Measurements from ENCODE around the gene DNAJC22. TPM values are rescaled to one million over a fixed set of nuclear protein-coding genes. Genes with fewer than 3 reads are reported as not detected.

The DNAJC22 gene
- polyA plus RNA-seq, 1 of the 3 experiments (the other 2 are of a cell fraction): 4.5 TPM

DNA sequence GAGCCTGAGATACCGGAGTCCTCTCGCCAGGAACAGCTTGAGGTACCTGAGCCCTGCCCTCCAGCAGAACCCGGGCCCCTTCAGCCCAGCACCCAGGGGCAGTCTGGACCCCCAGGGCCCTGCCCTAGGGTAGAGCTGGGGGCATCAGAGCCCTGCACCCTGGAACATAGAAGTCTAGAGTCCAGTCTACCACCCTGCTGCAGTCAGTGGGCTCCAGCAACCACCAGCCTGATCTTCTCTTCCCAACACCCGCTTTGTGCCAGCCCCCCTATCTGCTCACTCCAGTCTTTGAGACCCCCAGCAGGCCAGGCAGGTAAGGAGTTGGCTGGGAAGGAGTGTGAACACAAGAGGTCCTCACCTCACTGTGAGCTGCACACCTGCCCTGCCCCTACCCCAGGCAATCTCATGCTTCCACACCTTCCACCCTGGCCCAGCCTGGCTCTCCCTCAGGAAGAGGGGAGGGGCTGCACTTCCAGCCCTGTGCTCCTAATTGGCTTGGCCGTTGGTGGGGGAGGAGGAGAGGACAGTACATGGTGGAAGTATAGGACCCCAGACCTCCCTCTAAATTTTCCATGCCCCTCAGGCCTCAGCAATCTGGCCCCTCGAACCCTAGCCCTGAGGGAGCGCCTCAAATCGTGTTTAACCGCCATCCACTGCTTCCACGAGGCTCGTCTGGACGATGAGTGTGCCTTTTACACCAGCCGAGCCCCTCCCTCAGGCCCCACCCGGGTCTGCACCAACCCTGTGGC is 15.9 kb upstream of the DNAJC22 start:
- peaks cover 14% of the 10 kb centered on the region for H3F3A ChIP-seq (replicated peaks; ENCODE audit: insufficient read depth)
- POLR2A ChIA-PET: interaction anchor here (1.3 to 1.7 kb wide), 2 partner anchors 8 to 37 kb away, joined by 6 to 9 read pairs; partner anchors contain the start of gene TROAP
- CTCF ChIA-PET: interaction anchor here (0.8 to 15.9 kb wide), 25 partner anchors 8 to 324 kb away, joined by 3 to 658 read pairs (median 4); partner anchors contain the start of genes DNAJC22, PRPH, TROAP and TUBA1B
- H3K9me3 ChIP-seq: no peaks in the 10 kb centered on the region
- TF ChIP-seq, protein P1, sequence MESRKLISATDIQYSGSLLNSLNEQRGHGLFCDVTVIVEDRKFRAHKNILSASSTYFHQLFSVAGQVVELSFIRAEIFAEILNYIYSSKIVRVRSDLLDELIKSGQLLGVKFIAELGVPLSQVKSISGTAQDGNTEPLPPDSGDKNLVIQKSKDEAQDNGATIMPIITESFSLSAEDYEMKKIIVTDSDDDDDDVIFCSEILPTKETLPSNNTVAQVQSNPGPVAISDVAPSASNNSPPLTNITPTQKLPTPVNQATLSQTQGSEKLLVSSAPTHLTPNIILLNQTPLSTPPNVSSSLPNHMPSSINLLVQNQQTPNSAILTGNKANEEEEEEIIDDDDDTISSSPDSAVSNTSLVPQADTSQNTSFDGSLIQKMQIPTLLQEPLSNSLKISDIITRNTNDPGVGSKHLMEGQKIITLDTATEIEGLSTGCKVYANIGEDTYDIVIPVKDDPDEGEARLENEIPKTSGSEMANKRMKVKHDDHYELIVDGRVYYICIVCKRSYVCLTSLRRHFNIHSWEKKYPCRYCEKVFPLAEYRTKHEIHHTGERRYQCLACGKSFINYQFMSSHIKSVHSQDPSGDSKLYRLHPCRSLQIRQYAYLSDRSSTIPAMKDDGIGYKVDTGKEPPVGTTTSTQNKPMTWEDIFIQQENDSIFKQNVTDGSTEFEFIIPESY (IDR thresholded peaks at IDR 0.05; ENCODE audit: borderline replicate concordance, low read depth): no peak
- TF ChIP-seq MXI1 (IDR thresholded peaks at IDR 0.05; ENCODE audit: low read depth, low read length) (no peak), EP300 (IDR thresholded peaks at IDR 0.05; ENCODE audit: borderline replicate concordance in 1 of 2, low read depth in 1 of 2, low read length in 1 of 2) (no peak), FOXJ3 (CRISPR knock-in tag; IDR thresholded peaks at IDR 0.05) (no peak), YY1 (IDR thresholded peaks at IDR 0.05; ENCODE audit: low read depth) (no peak), FOSL2 (IDR thresholded peaks at IDR 0.05; ENCODE audit: borderline replicate concordance, low read depth) (no peak), TAF1 (IDR thresholded peaks at IDR 0.05; ENCODE audit: borderline replicate concordance, low read depth, low read length) (no peak), SMC3 (IDR thresholded peaks at IDR 0.05; ENCODE audit: low read depth, low read length) (no peak), RFX5 (IDR thresholded peaks at IDR 0.05; ENCODE audit: low read length) (no peak), POLR2AphosphoS5 (IDR thresholded peaks at IDR 0.05; ENCODE audit: low read depth, low read length) (no peak), MEF2A (IDR thresholded peaks at IDR 0.05; ENCODE audit: borderline replicate concordance, low read depth) (no peak)
- TF ChIP-seq, protein P2, sequence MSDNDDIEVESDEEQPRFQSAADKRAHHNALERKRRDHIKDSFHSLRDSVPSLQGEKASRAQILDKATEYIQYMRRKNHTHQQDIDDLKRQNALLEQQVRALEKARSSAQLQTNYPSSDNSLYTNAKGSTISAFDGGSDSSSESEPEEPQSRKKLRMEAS (IDR thresholded peaks at IDR 0.05; ENCODE audit: low read depth): no peak
- TF ChIP-seq, protein P3, sequence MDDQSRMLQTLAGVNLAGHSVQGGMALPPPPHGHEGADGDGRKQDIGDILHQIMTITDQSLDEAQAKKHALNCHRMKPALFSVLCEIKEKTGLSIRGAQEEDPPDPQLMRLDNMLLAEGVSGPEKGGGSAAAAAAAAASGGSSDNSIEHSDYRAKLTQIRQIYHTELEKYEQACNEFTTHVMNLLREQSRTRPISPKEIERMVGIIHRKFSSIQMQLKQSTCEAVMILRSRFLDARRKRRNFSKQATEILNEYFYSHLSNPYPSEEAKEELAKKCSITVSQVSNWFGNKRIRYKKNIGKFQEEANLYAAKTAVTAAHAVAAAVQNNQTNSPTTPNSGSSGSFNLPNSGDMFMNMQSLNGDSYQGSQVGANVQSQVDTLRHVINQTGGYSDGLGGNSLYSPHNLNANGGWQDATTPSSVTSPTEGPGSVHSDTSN (IDR thresholded peaks at IDR 0.05): no peak
- TF ChIP-seq, protein P4, sequence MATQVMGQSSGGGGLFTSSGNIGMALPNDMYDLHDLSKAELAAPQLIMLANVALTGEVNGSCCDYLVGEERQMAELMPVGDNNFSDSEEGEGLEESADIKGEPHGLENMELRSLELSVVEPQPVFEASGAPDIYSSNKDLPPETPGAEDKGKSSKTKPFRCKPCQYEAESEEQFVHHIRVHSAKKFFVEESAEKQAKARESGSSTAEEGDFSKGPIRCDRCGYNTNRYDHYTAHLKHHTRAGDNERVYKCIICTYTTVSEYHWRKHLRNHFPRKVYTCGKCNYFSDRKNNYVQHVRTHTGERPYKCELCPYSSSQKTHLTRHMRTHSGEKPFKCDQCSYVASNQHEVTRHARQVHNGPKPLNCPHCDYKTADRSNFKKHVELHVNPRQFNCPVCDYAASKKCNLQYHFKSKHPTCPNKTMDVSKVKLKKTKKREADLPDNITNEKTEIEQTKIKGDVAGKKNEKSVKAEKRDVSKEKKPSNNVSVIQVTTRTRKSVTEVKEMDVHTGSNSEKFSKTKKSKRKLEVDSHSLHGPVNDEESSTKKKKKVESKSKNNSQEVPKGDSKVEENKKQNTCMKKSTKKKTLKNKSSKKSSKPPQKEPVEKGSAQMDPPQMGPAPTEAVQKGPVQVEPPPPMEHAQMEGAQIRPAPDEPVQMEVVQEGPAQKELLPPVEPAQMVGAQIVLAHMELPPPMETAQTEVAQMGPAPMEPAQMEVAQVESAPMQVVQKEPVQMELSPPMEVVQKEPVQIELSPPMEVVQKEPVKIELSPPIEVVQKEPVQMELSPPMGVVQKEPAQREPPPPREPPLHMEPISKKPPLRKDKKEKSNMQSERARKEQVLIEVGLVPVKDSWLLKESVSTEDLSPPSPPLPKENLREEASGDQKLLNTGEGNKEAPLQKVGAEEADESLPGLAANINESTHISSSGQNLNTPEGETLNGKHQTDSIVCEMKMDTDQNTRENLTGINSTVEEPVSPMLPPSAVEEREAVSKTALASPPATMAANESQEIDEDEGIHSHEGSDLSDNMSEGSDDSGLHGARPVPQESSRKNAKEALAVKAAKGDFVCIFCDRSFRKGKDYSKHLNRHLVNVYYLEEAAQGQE (IDR thresholded peaks at IDR 0.05; ENCODE audit: low read depth, low read length): no peak
- H3K4me2 ChIP-seq: no peak overlapping the region
- no peak for DNase-seq
- no peaks in the 10 kb centered on the region for H3K9me2 ChIP-seq
- no peak overlapping the region for H3K9ac ChIP-seq
- no peak overlapping the region for H3K27ac ChIP-seq (ENCODE audit: low read depth in 2 of 2, low read length in 1 of 2)
- no peaks in the 10 kb centered on the region for H3K79me2 ChIP-seq (ENCODE audit: insufficient read depth)
- peaks cover 2 to 19% of the 10 kb centered on the region in 2 experiments for H3K36me3 ChIP-seq (replicated peaks in 1 of 2; ENCODE audit: control insufficient read depth in 1 of 2, insufficient read depth in 2 of 2, low read length in 1 of 2)
- H3K4me3 ChIP-seq (ENCODE audit: low read depth in 2 of 2, low read length in 1 of 2): no peak overlapping the region
- H3K4me1 ChIP-seq (ENCODE audit: control insufficient read depth in 1 of 2, insufficient read depth in 2 of 2, low read depth in 1 of 2, low read length in 1 of 2): no peaks in the 10 kb centered on the region
- no peaks in the 10 kb centered on the region for H4K20me1 ChIP-seq (ENCODE audit: insufficient read depth)
- 73% methylated on average over 12 of the region's 14 CpGs for WGBS (ENCODE audit: low lambda C conversion rate)
- no peak overlapping the region for H2AFZ ChIP-seq (ENCODE audit: low read depth)
- no peaks in the 10 kb centered on the region for H3K27me3 ChIP-seq (ENCODE audit: insufficient read depth)

Data from SK-N-SH (cell line).